Vagina (tissue), 2 donors: ENCODE data around the gene PSD. TPM values are rescaled to one million over a fixed set of nuclear protein-coding genes. Genes with fewer than 3 reads are reported as not detected.
"Not testable (repeated sequence)": the region's sequence is repeated elsewhere in the genome, so short reads cannot be mapped to it uniquely, and the experiment has no call there.

Experiments used
- DNase-seq, 2 donors: peaks; one replicate each; pipeline ENCODE4 v3.0.0-alpha.2; 2017; ENCODE audit errors: extremely low spot score in 2 of 2
- H3K27ac ChIP-seq: fragments of 200-600 bp; sonication (generic); one replicate; pipeline ENCODE4 v1.5.1; 2019
- H3K27me3 ChIP-seq: fragments of 200-600 bp; sonication (generic); one replicate; pipeline ENCODE4 v1.5.1; 2019
- H3K36me3 ChIP-seq, 2 donors: fragments of 200-600 bp; sonication (generic); one replicate each; pipeline ENCODE4 v1.5.1; 2017 to 2019
- H3K4me1 ChIP-seq: fragments of 200-600 bp; sonication (generic); one replicate; pipeline ENCODE4 v1.5.1; 2019
- H3K4me3 ChIP-seq, 2 donors: fragments of 200-600 bp; sonication (generic); 1 replicate in 1 of 2; 2 replicates in 1 of 2; pipeline ENCODE4 v1.5.1; 2016 to 2019
- H3K9me3 ChIP-seq: fragments of 200-600 bp; sonication (generic); one replicate; pipeline ENCODE4 v1.5.1; 2019
- CTCF ChIP-seq, 3 experiments: fragments of 450-650 bp in 2 of 3; fragments of 200-600 bp in 1 of 3; sonication (generic) in 1 of 3; IDR thresholded peaks; one replicate each; pipeline ENCODE4 v1.5.1; 2017 to 2019; ENCODE audit warnings: antibody characterized with exemption in 3 of 3, mild to moderate bottlenecking in 2 of 3, moderate library complexity in 2 of 3
- POLR2A ChIP-seq, 2 donors: fragments of 450-650 bp; IDR thresholded peaks; one replicate each; pipeline ENCODE4 v1.6.1; 2017; ENCODE audit warnings: antibody characterized with exemption in 2 of 2, mild to moderate bottlenecking in 2 of 2, moderate library complexity in 2 of 2
- POLR2AphosphoS5 ChIP-seq, 2 donors: sonication (generic); formaldehyde crosslinking; IDR thresholded peaks; one replicate each; pipeline ENCODE4 v1.9.0; 2017; ENCODE audit warnings: antibody characterized with exemption in 2 of 2, mild to moderate bottlenecking in 2 of 2, low read depth in 1 of 2; ENCODE audit not compliant: insufficient read depth in 1 of 2
- intact Hi-C: fragments of 100-400 bp; cut with DNase I; formaldehyde crosslinking; loops from one replicate; pipeline ENCODE4 v1.15.1; 2023
- total RNA-seq: library from RNA; depleted of rRNA; stranded (reverse); fragments of >200 nt; gene quantifications from one replicate; pipeline ENCODE4 v1.2.3, GENCODE V29; 2016

Gene PSD
- total RNA-seq, 1 donor from 2014 or later: 6.4 TPM

- intact Hi-C loops: no loop called here
- DNase-seq: no peak
- Histone ChIP-seq H3K4me1 (no peaks in the 10 kb centered on the region), H3K27me3 (no peaks in the 10 kb centered on the region), H3K27ac (no peak overlapping the region), H3K9me3 (no peaks in the 10 kb centered on the region), H3K4me3 (no peak overlapping the region), H3K36me3 (no peaks in the 10 kb centered on the region)
- TF ChIP-seq POLR2A (IDR thresholded peaks at IDR 0.05) (no peak), CTCF (IDR thresholded peaks at IDR 0.05) (no peak), POLR2AphosphoS5 (IDR thresholded peaks at IDR 0.05; ENCODE audit: insufficient read depth in 1 of 2, low read depth in 1 of 2) (peak in 1 of 2 donors; percentile 49)
Observed at GRCh38 chr10:102455893-102456471, 37.4 kb upstream of the PSD start.

GRCh38 chr10:102454662-102455487 is 36.3 kb upstream of the PSD start:
- H3K27me3 ChIP-seq, H3K27ac ChIP-seq, H3K36me3 ChIP-seq, H3K4me3 ChIP-seq, intact Hi-C loops, H3K4me1 ChIP-seq, DNase-seq, H3K9me3 ChIP-seq: not testable (repeated sequence)

- no peaks in the 10 kb centered on the region for H3K36me3 ChIP-seq
- intact Hi-C loops: no loop called here
- TF ChIP-seq POLR2A (IDR thresholded peaks at IDR 0.05): no peak
- TF ChIP-seq POLR2AphosphoS5 (IDR thresholded peaks at IDR 0.05; ENCODE audit: insufficient read depth in 1 of 2, low read depth in 1 of 2): no peak
- TF ChIP-seq CTCF (IDR thresholded peaks at IDR 0.05): no peak
- H3K4me1 ChIP-seq: peaks cover 5% of the 10 kb centered on the region
- no peaks in the 10 kb centered on the region for H3K27me3 ChIP-seq
- no peaks in the 10 kb centered on the region for H3K9me3 ChIP-seq
- H3K4me3 ChIP-seq: no peak overlapping the region
- H3K27ac ChIP-seq: no peak overlapping the region
- DNase-seq: no peak
Observed at GRCh38 chr10:102453502-102453901, 34.9 kb upstream of the PSD start.

GRCh38 chr10:102452672-102453340 is 34.2 kb upstream of the PSD start:
- H3K4me1 ChIP-seq: peaks cover 5% of the 10 kb centered on the region
- intact Hi-C loops: no loop called here
- H3K4me3 ChIP-seq: no peak overlapping the region
- H3K9me3 ChIP-seq: no peaks in the 10 kb centered on the region
- H3K27me3 ChIP-seq: no peaks in the 10 kb centered on the region
- DNase-seq: no peak
- H3K36me3 ChIP-seq: no peaks in the 10 kb centered on the region
- no peak overlapping the region for H3K27ac ChIP-seq
- TF ChIP-seq POLR2A (IDR thresholded peaks at IDR 0.05): no peak
- no peak for TF ChIP-seq POLR2AphosphoS5 (IDR thresholded peaks at IDR 0.05; ENCODE audit: insufficient read depth in 1 of 2, low read depth in 1 of 2)
- no peak for TF ChIP-seq CTCF (IDR thresholded peaks at IDR 0.05)

- H3K36me3 ChIP-seq: no peaks in the 10 kb centered on the region
- no peaks in the 10 kb centered on the region for H3K9me3 ChIP-seq
- DNase-seq: no peak
- TF ChIP-seq POLR2A (IDR thresholded peaks at IDR 0.05): no peak
- TF ChIP-seq POLR2AphosphoS5 (IDR thresholded peaks at IDR 0.05; ENCODE audit: insufficient read depth in 1 of 2, low read depth in 1 of 2): no peak
- TF ChIP-seq CTCF (IDR thresholded peaks at IDR 0.05): no peak
- intact Hi-C loops: no loop called here
- peaks cover 5% of the 10 kb centered on the region for H3K4me1 ChIP-seq
- H3K27ac ChIP-seq: peak within 1 kb of the TSS; percentile 62
- peak within 1 kb of the TSS; percentile 65 to 91 for H3K4me3 ChIP-seq
- H3K27me3 ChIP-seq: no peaks in the 10 kb centered on the region
Observed at GRCh38 chr10:102451105-102451969, 32.8 kb upstream of the PSD start, which contains the start of gene C10orf95. TSS of gene C10orf95 (minus strand) at chr10:102451543. CDS start at chr10:102451093, 450 bp downstream.
